Astrocyte (in vitro differentiated cells and primary cell): Measurements from ENCODE around the gene ZNF426. TPM values are rescaled to one million over a fixed set of nuclear protein-coding genes. Genes with fewer than 3 reads are reported as not detected.

Source experiments
- DNase-seq: peaks from one replicate; pipeline ENCODE4 v3.0.0-alpha.2; 2010; ENCODE audit warnings: low read depth
- FAIRE-seq: peaks from 2 replicates; lab custom pipeline; 2011; peaks lifted over from hg19 to GRCh38; lab: Jason Lieb, UNC
- H2AFZ ChIP-seq: 2 replicates; pipeline ENCODE4 v1.6.0; 2012; ENCODE audit warnings: low read depth, low read length, inconsistent platforms
- H3K27ac ChIP-seq: 2 replicates; pipeline ENCODE4 v1.5.1; 2011; ENCODE audit warnings: low read depth, low read length, inconsistent platforms
- H3K27me3 ChIP-seq: 2 replicates; pipeline ENCODE4 v1.6.0; 2011; ENCODE audit warnings: low read length, inconsistent platforms; ENCODE audit not compliant: insufficient read depth
- H3K36me3 ChIP-seq: 2 replicates; pipeline ENCODE4 v1.5.1; 2011; ENCODE audit warnings: low read length, inconsistent platforms; ENCODE audit not compliant: insufficient read depth
- H3K4me1 ChIP-seq: 2 replicates; pipeline ENCODE4 v1.5.1; 2011; ENCODE audit warnings: low read length, inconsistent platforms; ENCODE audit not compliant: insufficient read depth
- H3K4me2 ChIP-seq: 2 replicates; pipeline ENCODE4 v1.6.0; 2012; ENCODE audit warnings: low read length, inconsistent platforms
- H3K4me3 ChIP-seq: 2 replicates; pipeline ENCODE4 v1.5.1; 2011; ENCODE audit warnings: low read depth, mild to moderate bottlenecking, low read length, inconsistent platforms; ENCODE audit not compliant: insufficient read depth
- H3K79me2 ChIP-seq: 2 replicates; pipeline ENCODE4 v1.6.0; 2012; ENCODE audit warnings: mild to moderate bottlenecking, low read length, inconsistent platforms; ENCODE audit not compliant: insufficient read depth
- H3K9ac ChIP-seq: 2 replicates; pipeline ENCODE4 v1.6.0; 2012; ENCODE audit warnings: mild to moderate bottlenecking, low read length, inconsistent platforms
- H3K9me3 ChIP-seq: 2 replicates; pipeline ENCODE4 v1.5.1; 2012; ENCODE audit warnings: low read depth, mild to moderate bottlenecking, low read length, inconsistent platforms; ENCODE audit not compliant: insufficient read depth
- H4K20me1 ChIP-seq: 2 replicates; pipeline ENCODE4 v1.6.0; 2012; ENCODE audit warnings: low read length, inconsistent platforms; ENCODE audit not compliant: insufficient read depth
- H3K27ac Mint-ChIP-seq: one replicate; pipeline ENCODE4 v1.8.0; 2021; ENCODE audit warnings: mild to moderate bottlenecking, mixed read lengths; ENCODE audit not compliant: unreplicated experiment
- H3K27me3 Mint-ChIP-seq: one replicate; pipeline ENCODE4 v1.8.0; 2021; ENCODE audit warnings: low read depth, mixed read lengths; ENCODE audit not compliant: unreplicated experiment
- H3K36me3 Mint-ChIP-seq: one replicate; pipeline ENCODE4 v1.8.0; 2021; ENCODE audit warnings: low read depth, mixed read lengths; ENCODE audit not compliant: unreplicated experiment
- H3K4me1 Mint-ChIP-seq: one replicate; pipeline ENCODE4 v1.8.0; 2021; ENCODE audit warnings: low read depth, mixed read lengths; ENCODE audit not compliant: unreplicated experiment
- H3K4me3 Mint-ChIP-seq: one replicate; pipeline ENCODE4 v1.8.0; 2021; ENCODE audit warnings: mild to moderate bottlenecking, moderate library complexity, mixed read lengths; ENCODE audit not compliant: unreplicated experiment
- H3K9me3 Mint-ChIP-seq: one replicate; pipeline ENCODE4 v1.8.0; 2021; ENCODE audit warnings: mild to moderate bottlenecking, mixed read lengths; ENCODE audit not compliant: unreplicated experiment
- CTCF ChIP-seq: IDR thresholded peaks from 2 replicates; pipeline ENCODE4 v1.5.1; 2011; ENCODE audit warnings: low read depth, mild to moderate bottlenecking, inconsistent platforms, low read length, moderate library complexity; ENCODE audit not compliant: insufficient read depth
- EZH2 ChIP-seq: IDR thresholded peaks from 2 replicates; pipeline ENCODE4 v1.6.1; 2012; ENCODE audit warnings: mild to moderate bottlenecking, low read length, inconsistent platforms; ENCODE audit not compliant: insufficient read depth
- total RNA-seq: library from RNA; stranded (reverse); gene quantifications from 2 replicates; pipeline ENCODE4 v1.2.1, GENCODE V29; 2021

ZNF426 gene
- total RNA-seq, 1 donor from 2014 or later: 34.8 TPM

GRCh38 chr19:9500796-9501195 lies 37.6 kb downstream of the ZNF426 start:
- H2AFZ ChIP-seq: no peak overlapping the region
- FAIRE-seq: no peak
- H3K36me3 Mint-ChIP-seq: no peaks in the 10 kb centered on the region
- H3K27ac Mint-ChIP-seq: no peak overlapping the region
- H3K9me3 Mint-ChIP-seq: peaks cover 29% of the 10 kb centered on the region
- no peak for TF ChIP-seq EZH2
- TF ChIP-seq CTCF: no peak
- peaks cover 12% of the 10 kb centered on the region for H3K9me3 ChIP-seq
- no peaks in the 10 kb centered on the region for H3K27me3 ChIP-seq
- no peaks in the 10 kb centered on the region for H3K27me3 Mint-ChIP-seq
- H3K4me1 ChIP-seq: no peaks in the 10 kb centered on the region
- H3K27ac ChIP-seq: no peak overlapping the region
- no peaks in the 10 kb centered on the region for H3K79me2 ChIP-seq
- no peak for DNase-seq
- H3K36me3 ChIP-seq: no peaks in the 10 kb centered on the region
- no peak overlapping the region for H3K4me3 ChIP-seq
- no peak overlapping the region for H3K9ac ChIP-seq
- H4K20me1 ChIP-seq: no peaks in the 10 kb centered on the region
- no peaks in the 10 kb centered on the region for H3K4me1 Mint-ChIP-seq
- H3K4me2 ChIP-seq: no peak overlapping the region
- no peak overlapping the region for H3K4me3 Mint-ChIP-seq

GRCh38 chr19:9498183-9498902 lies 40.1 kb downstream of the ZNF426 start, which contains the start of gene ZNF560:
Gene ZNF560 (minus strand): TSS chr19:9498616. CDS start chr19:9475313, 23,303 bp downstream.
- Histone ChIP-seq H3K4me3 (peak within 1 kb of the TSS; percentile 45), H3K36me3 (no peaks in the 10 kb centered on the region), H3K9ac (no peak within 1 kb of the TSS), H3K4me1 (no peaks in the 10 kb centered on the region), H3K9me3 (peaks cover 13% of the 10 kb centered on the region), H4K20me1 (no peaks in the 10 kb centered on the region), H3K4me2 (peak within 1 kb of the TSS; percentile 70), H2AFZ (peak within 1 kb of the TSS; percentile 64), H3K79me2 (no peaks in the 10 kb centered on the region), H3K27me3 (no peaks in the 10 kb centered on the region), H3K27ac (no peak within 1 kb of the TSS)
- TF ChIP-seq CTCF (no peak), EZH2 (no peak)
- peaks cover 23% of the 10 kb centered on the region for H3K9me3 Mint-ChIP-seq
- FAIRE-seq (no peak), DNase-seq (peak; percentile 6)
- H3K36me3 Mint-ChIP-seq: no peaks in the 10 kb centered on the region
- H3K27ac Mint-ChIP-seq: no peak within 1 kb of the TSS
- no peaks in the 10 kb centered on the region for H3K27me3 Mint-ChIP-seq
- H3K4me3 Mint-ChIP-seq: no peak within 1 kb of the TSS
- H3K4me1 Mint-ChIP-seq: no peaks in the 10 kb centered on the region

DNA sequence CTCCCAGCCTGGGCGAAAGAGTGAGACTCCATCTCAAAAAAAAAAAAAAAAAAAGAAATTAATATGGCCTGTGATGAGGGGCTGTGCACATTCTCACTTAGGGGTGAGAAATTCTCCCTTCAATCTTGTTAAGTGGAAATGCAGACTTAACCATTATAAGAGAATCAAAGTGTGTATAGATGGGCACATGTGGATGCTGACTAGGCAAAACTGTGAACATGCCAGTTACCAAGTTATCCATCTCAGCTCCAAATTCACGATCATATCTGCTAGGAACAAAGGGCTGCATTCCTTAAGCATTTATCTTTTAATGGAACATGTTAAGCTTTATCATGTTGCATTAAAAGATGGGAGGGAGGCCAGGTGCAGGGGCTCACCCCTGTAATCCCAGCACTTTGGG lies 44.3 kb downstream of the ZNF426 start:
- H3K4me3 ChIP-seq: no peak overlapping the region
- H3K36me3 ChIP-seq: no peaks in the 10 kb centered on the region
- no peaks in the 10 kb centered on the region for H4K20me1 ChIP-seq
- H3K9ac ChIP-seq: no peak overlapping the region
- H3K4me3 Mint-ChIP-seq: no peak overlapping the region
- H3K27ac Mint-ChIP-seq: no peak overlapping the region
- peaks cover 25% of the 10 kb centered on the region for H3K9me3 Mint-ChIP-seq
- H3K4me2 ChIP-seq: no peak overlapping the region
- DNase-seq: no peak
- no peak overlapping the region for H2AFZ ChIP-seq
- H3K27ac ChIP-seq: no peak overlapping the region
- H3K79me2 ChIP-seq: no peaks in the 10 kb centered on the region
- H3K27me3 ChIP-seq: no peaks in the 10 kb centered on the region
- peaks cover 13% of the 10 kb centered on the region for H3K9me3 ChIP-seq
- no peak for FAIRE-seq
- TF ChIP-seq CTCF (no peak), EZH2 (no peak)
- no peaks in the 10 kb centered on the region for H3K27me3 Mint-ChIP-seq
- H3K36me3 Mint-ChIP-seq: no peaks in the 10 kb centered on the region
- no peaks in the 10 kb centered on the region for H3K4me1 ChIP-seq
- no peaks in the 10 kb centered on the region for H3K4me1 Mint-ChIP-seq
